Measurements from ENCODE around the gene SH3RF3.

Gene SH3RF3

GRCh38 chr2:109451671-109452070, 322.7 kb downstream of the SH3RF3 start:
- Histone ChIP-seq H3K9ac (no peak overlapping the region), H3K79me2 (no peaks in the 10 kb centered on the region), H3K27ac (no peak overlapping the region)

GRCh38 chr2:109452318-109453305, 323.6 kb downstream of the SH3RF3 start:
- Histone ChIP-seq H3K36me3 (ENCODE audit: control insufficient read depth, insufficient read depth, low read length) (no peaks in the 10 kb centered on the region), H3K9ac (no peak overlapping the region), H2AFZ (no peak overlapping the region), H3K27me3 (ENCODE audit: control insufficient read depth, insufficient read depth, low read length) (no peaks in the 10 kb centered on the region), H3K27ac (no peak overlapping the region), H3K79me2 (no peaks in the 10 kb centered on the region), H3K4me1 (no peaks in the 10 kb centered on the region), H3K4me2 (ENCODE audit: low read length) (no peak overlapping the region), H3K9me3 (ENCODE audit: control insufficient read depth, low read length) (no peaks in the 10 kb centered on the region), H3K4me3 (ENCODE audit: low read depth, low read length) (no peak overlapping the region)
- TF ChIP-seq CTCF (IDR thresholded peaks at IDR 0.05), result no peak

More at GRCh38 chr2:109451671-109452070, 322.7 kb downstream of the SH3RF3 start:
- no peaks in the 10 kb centered on the region for H3K27me3 ChIP-seq (ENCODE audit: control insufficient read depth, insufficient read depth, low read length)
- H3K4me1 ChIP-seq, result no peaks in the 10 kb centered on the region
- no peaks in the 10 kb centered on the region for H3K36me3 ChIP-seq (ENCODE audit: control insufficient read depth, insufficient read depth, low read length)
- H3K4me2 ChIP-seq (ENCODE audit: low read length), result no peak overlapping the region
- no peak overlapping the region for H2AFZ ChIP-seq
- no peak for TF ChIP-seq CTCF (IDR thresholded peaks at IDR 0.05)
- H3K9me3 ChIP-seq (ENCODE audit: control insufficient read depth, low read length), result no peaks in the 10 kb centered on the region
- H3K4me3 ChIP-seq (ENCODE audit: low read depth, low read length), result no peak overlapping the region

DNA sequence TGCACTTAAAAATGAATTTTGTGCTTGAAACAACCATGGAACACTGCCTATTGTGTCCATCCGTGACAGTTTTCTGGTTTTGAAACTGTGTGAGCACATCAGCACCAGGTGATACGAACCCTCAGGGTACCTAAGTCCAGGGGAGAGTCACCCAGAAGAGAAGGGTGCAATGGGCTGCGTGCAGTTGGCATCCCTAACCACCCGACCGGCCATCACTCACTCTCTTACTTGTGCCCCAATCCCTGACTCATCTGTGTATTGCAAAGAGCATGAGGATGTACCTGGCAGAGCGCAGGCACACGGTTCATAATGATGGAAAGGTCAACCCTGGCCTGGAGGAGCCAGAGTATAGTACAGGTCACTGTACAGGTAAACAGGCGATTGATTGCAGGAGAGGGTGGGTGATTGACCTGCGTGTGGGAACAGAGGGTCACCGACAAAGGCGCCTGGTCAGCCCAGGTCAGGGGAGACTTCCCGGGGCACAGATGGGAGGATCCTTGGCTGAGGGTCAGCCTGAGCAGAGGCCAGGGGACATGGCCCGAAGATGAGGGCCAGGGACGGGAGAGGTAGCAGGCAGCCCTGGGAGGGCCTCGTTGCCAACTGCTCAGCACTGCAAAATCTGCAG, 324.5 kb downstream of the SH3RF3 start:
- no peak overlapping the region for H3K9ac ChIP-seq
- H3K27ac ChIP-seq, result no peak overlapping the region
- TF ChIP-seq CTCF (IDR thresholded peaks at IDR 0.05), result no peak
- no peak overlapping the region for H3K4me2 ChIP-seq (ENCODE audit: low read length)
- no peak overlapping the region for H3K4me3 ChIP-seq (ENCODE audit: low read depth, low read length)
- no peaks in the 10 kb centered on the region for H3K27me3 ChIP-seq (ENCODE audit: control insufficient read depth, insufficient read depth, low read length)
- H3K79me2 ChIP-seq, result no peaks in the 10 kb centered on the region
- no peaks in the 10 kb centered on the region for H3K36me3 ChIP-seq (ENCODE audit: control insufficient read depth, insufficient read depth, low read length)
- H3K4me1 ChIP-seq, result no peaks in the 10 kb centered on the region
- no peak overlapping the region for H2AFZ ChIP-seq
- H3K9me3 ChIP-seq (ENCODE audit: control insufficient read depth, low read length), result no peaks in the 10 kb centered on the region

DNA sequence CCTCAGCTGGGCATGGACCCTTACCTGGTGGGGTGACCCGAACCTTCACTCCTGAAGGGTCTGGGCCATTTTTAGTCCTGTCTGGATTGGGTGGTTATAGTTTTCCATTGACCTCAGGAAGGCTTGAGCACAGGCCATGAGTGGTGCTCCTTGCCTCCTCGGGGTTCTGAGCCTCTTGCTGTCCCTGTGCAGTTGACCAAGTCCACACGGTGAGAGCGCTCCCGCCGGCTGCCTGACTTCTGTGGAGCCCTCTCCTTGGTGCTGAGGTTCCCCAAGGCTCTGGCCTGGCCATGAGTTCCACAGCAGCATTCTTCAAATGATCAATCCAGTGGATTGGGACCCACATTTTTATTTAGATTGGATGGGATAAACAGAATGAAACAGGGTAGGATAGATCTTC, 325.3 kb downstream of the SH3RF3 start:
- Histone ChIP-seq H3K27ac (no peak overlapping the region), H2AFZ (no peak overlapping the region), H3K27me3 (ENCODE audit: control insufficient read depth, insufficient read depth, low read length) (no peaks in the 10 kb centered on the region), H3K9ac (no peak overlapping the region), H3K4me1 (no peaks in the 10 kb centered on the region), H3K4me2 (ENCODE audit: low read length) (no peak overlapping the region), H3K4me3 (ENCODE audit: low read depth, low read length) (no peak overlapping the region), H3K9me3 (ENCODE audit: control insufficient read depth, low read length) (no peaks in the 10 kb centered on the region), H3K36me3 (ENCODE audit: control insufficient read depth, insufficient read depth, low read length) (no peaks in the 10 kb centered on the region), H3K79me2 (no peaks in the 10 kb centered on the region)
- no peak for TF ChIP-seq CTCF (IDR thresholded peaks at IDR 0.05)
